ENCODE results near the gene ELK3.

Gene ELK3

GRCh38 chr12:96300064-96300463 is 105.9 kb downstream of the ELK3 start:
- no peak for DNase-seq (ENCODE audit: low read depth)
- no peak for TF ChIP-seq CTCF (conservative IDR thresholded peaks at IDR 0.05; ENCODE audit: low read depth, low read length)
- no peak overlapping the region for H3K4me3 ChIP-seq (ENCODE audit: low read depth, low read length)

- no peak for DNase-seq (ENCODE audit: low read depth)
- H3K4me3 ChIP-seq (ENCODE audit: low read depth, low read length): no peak overlapping the region
- no peak for TF ChIP-seq CTCF (conservative IDR thresholded peaks at IDR 0.05; ENCODE audit: low read depth, low read length)
These were observed 107.6 kb downstream of the ELK3 start for GRCh38 chr12:96301732-96302131.

- no peak for TF ChIP-seq CTCF (conservative IDR thresholded peaks at IDR 0.05; ENCODE audit: low read depth, low read length)
- no peak for DNase-seq (ENCODE audit: low read depth)
- H3K4me3 ChIP-seq (ENCODE audit: low read depth, low read length): no peak overlapping the region
These were observed 108.6 kb downstream of the ELK3 start for GRCh38 chr12:96302687-96303310.

- DNase-seq (ENCODE audit: low read depth): peak; percentile 62
- peak; percentile 18 for TF ChIP-seq CTCF (conservative IDR thresholded peaks at IDR 0.05; ENCODE audit: low read depth, low read length)
- H3K4me3 ChIP-seq (ENCODE audit: low read depth, low read length): no peak overlapping the region
These were observed 109.5 kb downstream of the ELK3 start for GRCh38 chr12:96303653-96304052.

- DNase-seq (ENCODE audit: low read depth): no peak
- TF ChIP-seq CTCF (conservative IDR thresholded peaks at IDR 0.05; ENCODE audit: low read depth, low read length): no peak
- H3K4me3 ChIP-seq (ENCODE audit: low read depth, low read length): no peak overlapping the region
These were observed 111.5 kb downstream of the ELK3 start for GRCh38 chr12:96305665-96306064.

GRCh38 chr12:96308881-96309280 is 114.7 kb downstream of the ELK3 start:
- DNase-seq (ENCODE audit: low read depth): peak; percentile 42
- no peak for TF ChIP-seq CTCF (conservative IDR thresholded peaks at IDR 0.05; ENCODE audit: low read depth, low read length)

GRCh38 chr12:96310067-96310466 is 115.9 kb downstream of the ELK3 start:
- TF ChIP-seq CTCF (conservative IDR thresholded peaks at IDR 0.05; ENCODE audit: low read depth, low read length): no peak
- no peak for DNase-seq (ENCODE audit: low read depth)
- H3K4me3 ChIP-seq (ENCODE audit: low read depth, low read length): no peak overlapping the region

More at GRCh38 chr12:96308881-96309280, 114.7 kb downstream of the ELK3 start:
- H3K4me3 ChIP-seq (ENCODE audit: low read depth, low read length): no peak overlapping the region
